ENCODE data around the gene SLFN11. TPM values are rescaled to one million over a fixed set of nuclear protein-coding genes. Genes with fewer than 3 reads are reported as not detected.

The SLFN11 gene
- total and polyA plus RNA-seq, 9 of the 15 experiments (the other 6 are each of a cell fraction or from before 2014, with no cell fraction given) = 0.04 to 0.21 TPM; not detected in 7

- TF ChIP-seq ZNF609 (CRISPR knock-in tag; IDR thresholded peaks at IDR 0.05; ENCODE audit: borderline replicate concordance) (no peak), ZNF511 (CRISPR knock-in tag; IDR thresholded peaks at IDR 0.05) (no peak), PHB (CRISPR knock-in tag; IDR thresholded peaks at IDR 0.05) (no peak), FOS (IDR thresholded peaks at IDR 0.05; ENCODE audit: extremely low read depth, insufficient read length) (no peak), ZNF133 (CRISPR knock-in tag; IDR thresholded peaks at IDR 0.05) (no peak), MEIS2 (IDR thresholded peaks at IDR 0.05; ENCODE audit: partially characterized antibody) (no peak), ZNF584 (CRISPR knock-in tag; IDR thresholded peaks at IDR 0.05; ENCODE audit: low read depth) (no peak), ARHGAP35 (IDR thresholded peaks at IDR 0.05; ENCODE audit: partially characterized antibody) (no peak), THAP7 (CRISPR knock-in tag; IDR thresholded peaks at IDR 0.05) (no peak), RFX5 (IDR thresholded peaks at IDR 0.05; ENCODE audit: low read depth, low read length) (no peak), NKRF (IDR thresholded peaks at IDR 0.05; ENCODE audit: borderline replicate concordance) (no peak), GMEB1 (CRISPR knock-in tag; IDR thresholded peaks at IDR 0.05) (no peak), ZNF408 (CRISPR knock-in tag; IDR thresholded peaks at IDR 0.05; ENCODE audit: low read depth) (no peak), HDAC3 (IDR thresholded peaks at IDR 0.05; ENCODE audit: borderline replicate concordance, partially characterized antibody) (no peak)
These were observed 21.1 kb downstream of the SLFN11 start (continued) for GRCh38 chr17:35352284-35352683.

Data from K562 (cell line).